HEK293 (cell line): ENCODE data around the gene IVD.
A peak's percentile ranks its signal among the peaks of the same experiment; 100 is the strongest.

Source experiments
- CTCF ChIA-PET: fragments of 350-600 bp; formaldehyde crosslinking; extraction: SDS; loops from one replicate; lab custom pipeline; 2021; ENCODE audit warnings: antibody characterized with exemption; lab: Yijun Ruan, JAX
- POLR2A ChIA-PET: fragments of 300-600 bp; formaldehyde crosslinking; extraction: SDS; loops from one replicate; lab custom pipeline; 2020; ENCODE audit warnings: antibody characterized with exemption, inconsistent platforms; lab: Yijun Ruan, JAX
- H3K27ac ChIP-seq: fragments of 200-500 bp; sonication (Bioruptor generic); 2 replicates; pipeline ENCODE4 v1.5.1; 2014; ENCODE audit warnings: low read depth, low read length, control low read depth, inconsistent platforms; ENCODE audit errors: extremely low read depth
- H3K36me3 ChIP-seq, 2 experiments: fragments of 200-500 bp in 1 of 2; sonication (Bioruptor generic) in 1 of 2; 1 replicate in 1 of 2; 2 replicates in 1 of 2; pipeline ENCODE4 v1.5.1; 2014 to 2017; ENCODE audit warnings: inconsistent platforms in 2 of 2, low read length in 2 of 2; ENCODE audit not compliant: control insufficient read depth in 2 of 2, insufficient read depth in 1 of 2
- H3K4me1 ChIP-seq: fragments of 200-500 bp; sonication (Bioruptor generic); 2 replicates; pipeline ENCODE4 v1.5.1; 2014; ENCODE audit warnings: mild to moderate bottlenecking, low read length, inconsistent platforms; ENCODE audit not compliant: control insufficient read depth, insufficient read depth
- H3K4me3 ChIP-seq: 2 replicates; pipeline ENCODE4 v1.5.1; 2011; ENCODE audit warnings: low read depth, mild to moderate bottlenecking, control low read depth, low read length, moderate library complexity
- H3K9me3 ChIP-seq: fragments of 200-500 bp; sonication (Bioruptor generic); 2 replicates; pipeline ENCODE4 v1.5.1; 2014; ENCODE audit warnings: low read depth, low read length, inconsistent platforms; ENCODE audit not compliant: control insufficient read depth, insufficient read depth
- BCL11B ChIP-seq: fragments of 450-650 bp; formaldehyde crosslinking; IDR thresholded peaks from 2 replicates; pipeline ENCODE4 v1.5.1; 2016; ENCODE audit warnings: low read depth, missing biosample characterization, missing genetic modification characterization
- GFI1B ChIP-seq: fragments of 450-650 bp; formaldehyde crosslinking; IDR thresholded peaks from 2 replicates; pipeline ENCODE4 v1.5.1; 2016; ENCODE audit warnings: missing biosample characterization, missing genetic modification characterization
- HOXC10 ChIP-seq: sonication (generic); formaldehyde crosslinking; IDR thresholded peaks from 2 replicates; pipeline ENCODE4 v1.8.1; 2023; ENCODE audit warnings: mild to moderate bottlenecking, missing genetic modification reagents
- MZF1 ChIP-seq: fragments of 450-650 bp; formaldehyde crosslinking; IDR thresholded peaks from 2 replicates; pipeline ENCODE4 v1.5.1; 2017; ENCODE audit warnings: missing biosample characterization, missing genetic modification characterization, borderline replicate concordance
- REPIN1 ChIP-seq: fragments of 450-650 bp; formaldehyde crosslinking; IDR thresholded peaks from 2 replicates; pipeline ENCODE4 v1.5.1; 2017; ENCODE audit warnings: missing biosample characterization, missing genetic modification characterization, low read depth
- SP2 ChIP-seq: fragments of 450-650 bp; formaldehyde crosslinking; IDR thresholded peaks from 2 replicates; pipeline ENCODE4 v1.5.1; 2016; ENCODE audit warnings: missing biosample characterization, missing genetic modification characterization
- YY1 ChIP-seq: fragments of 450-650 bp; formaldehyde crosslinking; IDR thresholded peaks from 2 replicates; pipeline ENCODE4 v1.5.1; 2018; ENCODE audit warnings: missing biosample characterization, missing genetic modification characterization
- ZNF140 ChIP-seq: fragments of 450-650 bp; formaldehyde crosslinking; IDR thresholded peaks from 2 replicates; pipeline ENCODE4 v1.5.1; 2016; ENCODE audit warnings: missing biosample characterization, missing genetic modification characterization
- ZNF239 ChIP-seq: fragments of 450-650 bp; formaldehyde crosslinking; IDR thresholded peaks from 2 replicates; pipeline ENCODE4 v1.5.1; 2016; ENCODE audit warnings: missing biosample characterization, missing genetic modification characterization
- ZNF266 ChIP-seq: fragments of 450-650 bp; formaldehyde crosslinking; IDR thresholded peaks from 2 replicates; pipeline ENCODE4 v1.5.1; 2016; ENCODE audit warnings: missing biosample characterization, missing genetic modification characterization, low read depth
- ZNF423 ChIP-seq: fragments of 450-650 bp; formaldehyde crosslinking; IDR thresholded peaks from 2 replicates; pipeline ENCODE4 v1.5.1; 2016; ENCODE audit warnings: missing biosample characterization, missing genetic modification characterization
- ZNF433 ChIP-seq: fragments of 450-650 bp; formaldehyde crosslinking; IDR thresholded peaks from 2 replicates; pipeline ENCODE4 v1.5.1; 2016; ENCODE audit warnings: missing biosample characterization, missing genetic modification characterization, low read depth
- ZNF529 ChIP-seq: fragments of 450-650 bp; formaldehyde crosslinking; IDR thresholded peaks from 2 replicates; pipeline ENCODE4 v1.5.1; 2017; ENCODE audit warnings: missing genetic modification characterization, missing biosample characterization; ENCODE audit not compliant: insufficient replicate concordance
- ZNF558 ChIP-seq: fragments of 450-650 bp; formaldehyde crosslinking; IDR thresholded peaks from 2 replicates; pipeline ENCODE4 v1.5.1; 2016; ENCODE audit warnings: missing biosample characterization, missing genetic modification characterization
- ZNF571 ChIP-seq: fragments of 450-650 bp; formaldehyde crosslinking; IDR thresholded peaks from 2 replicates; pipeline ENCODE4 v1.5.0; 2017; ENCODE audit warnings: missing biosample characterization, missing genetic modification characterization
- TF ChIP-seq, protein P1 (sequence below): fragments of 450-650 bp; formaldehyde crosslinking; IDR thresholded peaks from 2 replicates; pipeline ENCODE4 v1.5.1; 2016; ENCODE audit warnings: missing biosample characterization, missing genetic modification characterization

The IVD gene

DNA sequence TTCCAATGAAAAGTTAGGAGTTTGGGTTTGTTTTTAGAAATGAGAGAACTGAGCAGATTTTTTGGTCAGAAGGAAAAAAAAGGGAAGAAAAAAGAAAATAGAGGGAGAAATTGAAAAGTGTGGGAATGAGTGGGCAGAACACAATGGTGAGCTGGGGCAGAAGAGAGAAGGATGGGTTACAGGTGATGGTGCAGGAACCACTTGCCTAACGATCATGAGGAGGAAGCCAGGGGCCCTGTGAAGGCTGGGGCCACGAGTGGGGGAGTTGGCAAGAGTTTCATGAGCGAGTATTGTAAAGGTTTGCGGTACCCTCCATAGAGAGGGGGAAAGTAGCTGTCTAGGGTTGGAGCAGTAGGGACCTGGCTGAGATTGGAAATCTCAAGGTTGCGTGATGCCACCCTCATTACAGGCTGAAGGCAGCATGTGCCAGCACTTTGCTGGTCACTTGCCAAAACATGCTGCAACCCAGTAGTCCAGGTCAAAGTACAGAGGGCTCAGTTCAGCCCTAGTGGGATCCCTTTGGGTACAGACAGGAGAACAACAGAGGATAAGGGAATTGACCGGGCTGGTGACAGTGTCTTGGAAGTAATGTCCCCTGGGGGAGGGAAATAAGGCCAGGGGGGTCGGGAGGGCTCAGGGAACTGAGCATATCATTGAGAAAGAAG lies 6.6 kb downstream of the IVD start:
- H3K36me3 ChIP-seq = peaks cover 13 to 93% of the 10 kb centered on the region in 2 experiments
- ChIA-PET POLR2A (interaction anchor here (0.6 to 1.6 kb wide), 2 partner anchors 13 to 114 kb away, joined by 3 read pairs; no protein-coding TSS in a partner anchor), CTCF (interaction anchor here (0.6 to 1.1 kb wide), 4 partner anchors 10 to 461 kb away, joined by 3 to 5 read pairs (median 4); no protein-coding TSS in a partner anchor)
- no peaks in the 10 kb centered on the region for H3K4me1 ChIP-seq
- H3K9me3 ChIP-seq = no peaks in the 10 kb centered on the region
- no peak overlapping the region; the same call in 1 of the 2 replicates for H3K27ac ChIP-seq
- H3K4me3 ChIP-seq = no peak overlapping the region
- TF ChIP-seq SP2 (tag by site-specific recombination) = no peak
- TF ChIP-seq HOXC10 (CRISPR knock-in tag) = no peak
- TF ChIP-seq ZNF266 (tag by site-specific recombination) = no peak
- no peak for TF ChIP-seq ZNF239
- TF ChIP-seq BCL11B (tag by site-specific recombination) = no peak
- TF ChIP-seq ZNF140 (tag by site-specific recombination) = no peak
- TF ChIP-seq, all 188 proteins: peak for 0

GRCh38 chr15:40413036-40413435 lies 7.4 kb downstream of the IVD start:
- Histone ChIP-seq H3K9me3 (no peaks in the 10 kb centered on the region), H3K4me1 (no peaks in the 10 kb centered on the region), H3K36me3 (peaks cover 10 to 92% of the 10 kb centered on the region in 2 experiments), H3K4me3 (no peak overlapping the region), H3K27ac (no peak overlapping the region)
- CTCF ChIA-PET = interaction anchor here (0.8 to 1.1 kb wide), 3 partner anchors 9 to 69 kb away, joined by 3 to 5 read pairs (median 4); no protein-coding TSS in a partner anchor
- TF ChIP-seq, protein P1, sequence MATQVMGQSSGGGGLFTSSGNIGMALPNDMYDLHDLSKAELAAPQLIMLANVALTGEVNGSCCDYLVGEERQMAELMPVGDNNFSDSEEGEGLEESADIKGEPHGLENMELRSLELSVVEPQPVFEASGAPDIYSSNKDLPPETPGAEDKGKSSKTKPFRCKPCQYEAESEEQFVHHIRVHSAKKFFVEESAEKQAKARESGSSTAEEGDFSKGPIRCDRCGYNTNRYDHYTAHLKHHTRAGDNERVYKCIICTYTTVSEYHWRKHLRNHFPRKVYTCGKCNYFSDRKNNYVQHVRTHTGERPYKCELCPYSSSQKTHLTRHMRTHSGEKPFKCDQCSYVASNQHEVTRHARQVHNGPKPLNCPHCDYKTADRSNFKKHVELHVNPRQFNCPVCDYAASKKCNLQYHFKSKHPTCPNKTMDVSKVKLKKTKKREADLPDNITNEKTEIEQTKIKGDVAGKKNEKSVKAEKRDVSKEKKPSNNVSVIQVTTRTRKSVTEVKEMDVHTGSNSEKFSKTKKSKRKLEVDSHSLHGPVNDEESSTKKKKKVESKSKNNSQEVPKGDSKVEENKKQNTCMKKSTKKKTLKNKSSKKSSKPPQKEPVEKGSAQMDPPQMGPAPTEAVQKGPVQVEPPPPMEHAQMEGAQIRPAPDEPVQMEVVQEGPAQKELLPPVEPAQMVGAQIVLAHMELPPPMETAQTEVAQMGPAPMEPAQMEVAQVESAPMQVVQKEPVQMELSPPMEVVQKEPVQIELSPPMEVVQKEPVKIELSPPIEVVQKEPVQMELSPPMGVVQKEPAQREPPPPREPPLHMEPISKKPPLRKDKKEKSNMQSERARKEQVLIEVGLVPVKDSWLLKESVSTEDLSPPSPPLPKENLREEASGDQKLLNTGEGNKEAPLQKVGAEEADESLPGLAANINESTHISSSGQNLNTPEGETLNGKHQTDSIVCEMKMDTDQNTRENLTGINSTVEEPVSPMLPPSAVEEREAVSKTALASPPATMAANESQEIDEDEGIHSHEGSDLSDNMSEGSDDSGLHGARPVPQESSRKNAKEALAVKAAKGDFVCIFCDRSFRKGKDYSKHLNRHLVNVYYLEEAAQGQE (tag by site-specific recombination) = peak; percentile 60
- TF ChIP-seq YY1 = no peak
- TF ChIP-seq ZNF529 = no peak
- POLR2A ChIA-PET = interaction anchor here (1.4 kb wide), 1 partner anchor 7 kb away, joined by 7 read pairs; the partner anchor contains the start of gene IVD

- peaks cover 9 to 80% of the 10 kb centered on the region in 2 experiments for H3K36me3 ChIP-seq
- H3K9me3 ChIP-seq = no peaks in the 10 kb centered on the region
- POLR2A ChIA-PET = no interaction called here
- no peak for TF ChIP-seq ZNF558 (tag by site-specific recombination)
- TF ChIP-seq ZNF423 (tag by site-specific recombination) = no peak
- no peak for TF ChIP-seq GFI1B
- no peak for TF ChIP-seq ZNF433
- no peak for TF ChIP-seq ZNF571 (tag by site-specific recombination)
- no peak for TF ChIP-seq REPIN1 (tag by site-specific recombination)
- no peak for TF ChIP-seq MZF1 (tag by site-specific recombination)
- TF ChIP-seq, all 188 proteins: peak for 0
- Histone ChIP-seq H3K4me1 (no peaks in the 10 kb centered on the region), H3K27ac (no peak overlapping the region), H3K4me3 (no peak overlapping the region)
- CTCF ChIA-PET = interaction anchor here (0.9 to 1.2 kb wide), 2 partner anchors 9 to 70 kb away, joined by 5 read pairs; partner anchors contain the start of gene IVD
These were observed 9.2 kb downstream of the IVD start for GRCh38 chr15:40414816-40415215.
